GM23338 (cell line): Measurements from ENCODE around the gene SLCO3A1. TPM values are rescaled to one million over a fixed set of nuclear protein-coding genes. Genes with fewer than 3 reads are reported as not detected.

Experiments used
- ATAC-seq: fragments of 200-7000 bp; cut with Tn5 transposase; 3 replicates; pipeline ENCODE4 v1.9.1; 2020
- DNase-seq: peaks from one replicate; pipeline ENCODE4 v3.0.0-alpha.2; 2015; ENCODE audit warnings: low spot score
- H2AFZ ChIP-seq: fragments of 200-600 bp; sonication (generic); 2 replicates; pipeline ENCODE4 v1.8.0; 2016; ENCODE audit warnings: antibody characterized with exemption, mild to moderate bottlenecking, moderate library complexity
- H3F3A ChIP-seq: fragments of 200-600 bp; sonication (generic); replicated peaks from 2 replicates; pipeline ENCODE4 v1.8.0; 2017; ENCODE audit warnings: antibody characterized with exemption, mixed run types, low read depth
- H3K27ac ChIP-seq: fragments of 200-600 bp; sonication (generic); 2 replicates; pipeline ENCODE4 v1.6.1; 2016; ENCODE audit warnings: low read depth
- H3K27me3 ChIP-seq: fragments of 200-600 bp; sonication (generic); 2 replicates; pipeline ENCODE4 v1.8.0; 2016; ENCODE audit warnings: mild to moderate bottlenecking, mixed run types, moderate library complexity; ENCODE audit not compliant: insufficient read depth
- H3K36me3 ChIP-seq: fragments of 200-600 bp; sonication (generic); 2 replicates; pipeline ENCODE4 v1.8.0; 2016; ENCODE audit warnings: mild to moderate bottlenecking; ENCODE audit not compliant: insufficient read depth
- H3K4me1 ChIP-seq: fragments of 200-600 bp; sonication (generic); 2 replicates; pipeline ENCODE4 v1.8.0; 2016; ENCODE audit warnings: mild to moderate bottlenecking, moderate library complexity; ENCODE audit not compliant: insufficient read depth
- H3K4me2 ChIP-seq: fragments of 200-600 bp; sonication (generic); 2 replicates; pipeline ENCODE4 v1.7.1; 2017; ENCODE audit warnings: mixed run types
- H3K4me3 ChIP-seq: fragments of 200-600 bp; sonication (generic); 2 replicates; pipeline ENCODE4 v1.6.1; 2016; ENCODE audit warnings: mixed run types
- H3K79me2 ChIP-seq: fragments of 200-600 bp; sonication (generic); replicated peaks from 2 replicates; pipeline ENCODE4 v1.8.0; 2017; ENCODE audit warnings: mild to moderate bottlenecking; ENCODE audit not compliant: insufficient read depth
- H3K9me2 ChIP-seq: fragments of 200-600 bp; sonication (generic); 2 replicates; pipeline ENCODE4 v1.8.0; 2017; ENCODE audit not compliant: insufficient read depth
- H4K20me1 ChIP-seq: fragments of 200-600 bp; sonication (generic); replicated peaks from 2 replicates; pipeline ENCODE4 v1.8.0; 2017; ENCODE audit warnings: mild to moderate bottlenecking; ENCODE audit not compliant: insufficient read depth
- H3K27ac Mint-ChIP-seq: 2 replicates; pipeline ENCODE4 v1.8.0; 2020; ENCODE audit warnings: inconsistent platforms, mild to moderate bottlenecking, moderate library complexity, mixed read lengths
- H3K27me3 Mint-ChIP-seq: 3 replicates; pipeline ENCODE4 v1.8.0; 2022; ENCODE audit warnings: low read depth, mild to moderate bottlenecking, moderate library complexity, mixed read lengths, inconsistent platforms; ENCODE audit not compliant: insufficient read depth, poor library complexity
- H3K36me3 Mint-ChIP-seq: 3 replicates; pipeline ENCODE4 v1.8.0; 2021; ENCODE audit warnings: low read depth, mild to moderate bottlenecking, inconsistent platforms, moderate library complexity, mixed read lengths
- H3K4me1 Mint-ChIP-seq: 3 replicates; pipeline ENCODE4 v1.8.0; 2020; ENCODE audit warnings: mild to moderate bottlenecking, inconsistent platforms, mixed read lengths
- H3K4me3 Mint-ChIP-seq: 3 replicates; pipeline ENCODE4 v1.8.0; 2021; ENCODE audit warnings: moderate library complexity, mild to moderate bottlenecking, inconsistent platforms, mixed read lengths
- H3K9me3 Mint-ChIP-seq: 3 replicates; pipeline ENCODE4 v1.8.0; 2020; ENCODE audit warnings: moderate library complexity, mild to moderate bottlenecking, inconsistent platforms, mixed read lengths
- CREB1 ChIP-seq: fragments of 250-450 bp; sonication (Bioruptor Pico); IDR thresholded peaks from 2 replicates; pipeline ENCODE4 v1.5.0; 2020; ENCODE audit warnings: low read depth, mild to moderate bottlenecking, moderate library complexity
- CTCF ChIP-seq, 2 experiments: fragments of 200-600 bp in 1 of 2; sonication (generic) in 1 of 2; conservative IDR thresholded peaks; 2 replicates each; pipeline versions ENCODE4 v1.5.1 to v1.6.1; 2016 to 2017; ENCODE audit warnings: antibody characterized with exemption in 2 of 2, low read depth in 2 of 2, mild to moderate bottlenecking in 2 of 2, moderate library complexity in 1 of 2
- EZH2phosphoT487 ChIP-seq: fragments of 200-600 bp; sonication (generic); IDR thresholded peaks from one replicate; pipeline ENCODE4 v1.8.1; 2018; ENCODE audit warnings: antibody characterized with exemption; ENCODE audit not compliant: unreplicated experiment
- NANOG ChIP-seq: IDR thresholded peaks from 2 replicates; pipeline ENCODE4 v1.6.1; 2016; ENCODE audit warnings: antibody characterized with exemption, borderline replicate concordance
- POLR2AphosphoS5 ChIP-seq: IDR thresholded peaks from 2 replicates; pipeline ENCODE4 v1.6.1; 2016; ENCODE audit warnings: antibody characterized with exemption, low read depth
- REST ChIP-seq: IDR thresholded peaks from one replicate; pipeline ENCODE4 v1.6.1; 2018; ENCODE audit warnings: antibody characterized with exemption; ENCODE audit not compliant: unreplicated experiment
- ZNF114 ChIP-seq: fragments of 250-450 bp; sonication (Bioruptor Pico); IDR thresholded peaks from 2 replicates; pipeline ENCODE4 v1.5.0; 2020; ENCODE audit warnings: mild to moderate bottlenecking, moderate library complexity
- ZNF462 ChIP-seq: fragments of 250-450 bp; sonication (Bioruptor Pico); IDR thresholded peaks from 2 replicates; pipeline ENCODE4 v1.5.0; 2020; ENCODE audit warnings: mild to moderate bottlenecking, moderate library complexity
- polyA plus RNA-seq: library from polyadenylated mRNA; unstranded; fragments of >200 nt; fragmentation: Nextera tagmentation; extraction: Ambion mirVana; gene quantifications from 2 replicates; pipeline ENCODE4 v1.2.1, GENCODE V29; 2016
- total RNA-seq: library from RNA; depleted of rRNA; stranded (reverse); fragments of >200 nt; shearing (Covaris generic); gene quantifications from 2 replicates; pipeline ENCODE4 v1.2.3, GENCODE V29; 2014

The SLCO3A1 gene
- total and polyA plus RNA-seq, 2 experiments from 2014 or later, result 7.3 to 9.4 TPM

- H3F3A ChIP-seq, result no peaks in the 10 kb centered on the region
Observed at GRCh38 chr15:91865486-91865885, 12.0 kb downstream of the SLCO3A1 start.

More at GRCh38 chr15:91865486-91865885, 12.0 kb downstream of the SLCO3A1 start:
- Mint-ChIP-seq H3K9me3 (peaks cover 3% of the 10 kb centered on the region; the same call in 2 of the 3 replicates), H3K4me3 (no peak overlapping the region), H3K27ac (no peak overlapping the region), H3K36me3 (peaks cover 5% of the 10 kb centered on the region; the same call in 2 of the 3 replicates), H3K4me1 (peaks cover 41% of the 10 kb centered on the region), H3K27me3 (peaks cover 2% of the 10 kb centered on the region)
- DNase-seq, result no peak
- no peaks in the 10 kb centered on the region for H4K20me1 ChIP-seq
- H3K4me1 ChIP-seq, result peaks cover 25% of the 10 kb centered on the region
- H3K4me3 ChIP-seq, result no peak overlapping the region
- no peak overlapping the region for H3K27ac ChIP-seq
- no peaks in the 10 kb centered on the region for H3K27me3 ChIP-seq
- no peak overlapping the region for H2AFZ ChIP-seq
- TF ChIP-seq POLR2AphosphoS5, result no peak
- no peak for TF ChIP-seq ZNF462 (CRISPR knock-in tag)
- no peak for TF ChIP-seq ZNF114
- no peak for TF ChIP-seq REST
- TF ChIP-seq CREB1 (CRISPR knock-in tag), result no peak
- no peak for TF ChIP-seq NANOG
- no peak for TF ChIP-seq CTCF (conservative IDR thresholded peaks at IDR 0.05; ENCODE audit: low read depth in 2 of 2)
- TF ChIP-seq EZH2phosphoT487, result no peak
- no peak overlapping the region for H3K4me2 ChIP-seq
- H3K36me3 ChIP-seq, result no peaks in the 10 kb centered on the region
- ATAC-seq, result no peak
- H3K9me2 ChIP-seq, result no peaks in the 10 kb centered on the region
- H3K79me2 ChIP-seq, result peaks cover 71% of the 10 kb centered on the region
